Left forelimb (tissue), 1 donor: ENCODE results near the gene GALNT1.

ENCODE experiments used
- DNase-seq: peaks from one replicate; pipeline ENCODE4 v3.0.0-alpha.2; 2018; ENCODE audit warnings: low spot score

GALNT1 gene

DNA sequence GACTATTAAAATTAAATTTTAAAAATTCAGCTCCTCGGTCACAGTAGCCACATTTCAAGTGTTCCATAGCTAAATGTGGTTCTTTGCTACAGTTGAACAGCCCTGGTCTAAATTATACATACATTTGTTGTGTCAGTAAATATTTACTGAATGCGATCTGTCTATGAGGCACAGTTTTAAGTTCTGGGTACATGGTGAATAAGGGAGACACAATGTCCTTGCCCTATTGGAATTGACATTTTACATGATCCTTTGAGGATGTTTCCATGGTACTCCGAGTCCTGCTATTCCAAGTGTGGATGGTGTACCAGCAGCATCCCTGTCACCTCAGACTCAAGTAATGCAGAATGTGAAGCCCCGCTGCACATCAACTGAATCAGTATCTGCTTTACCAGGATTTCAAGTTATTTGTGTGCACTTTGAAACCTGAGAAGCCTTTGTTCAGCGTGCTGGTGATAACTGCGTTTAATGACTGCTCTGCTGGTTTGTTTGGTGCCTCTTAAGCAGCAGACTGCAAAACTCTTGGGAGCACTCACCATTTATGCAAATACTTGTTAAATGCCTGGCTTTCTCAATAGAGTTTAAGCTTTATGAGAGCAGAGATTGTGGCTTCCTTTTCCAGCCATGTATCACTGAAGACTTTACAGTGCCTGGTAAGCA, 1.5 kb downstream of the GALNT1 start:
- DNase-seq = no peak

DNA sequence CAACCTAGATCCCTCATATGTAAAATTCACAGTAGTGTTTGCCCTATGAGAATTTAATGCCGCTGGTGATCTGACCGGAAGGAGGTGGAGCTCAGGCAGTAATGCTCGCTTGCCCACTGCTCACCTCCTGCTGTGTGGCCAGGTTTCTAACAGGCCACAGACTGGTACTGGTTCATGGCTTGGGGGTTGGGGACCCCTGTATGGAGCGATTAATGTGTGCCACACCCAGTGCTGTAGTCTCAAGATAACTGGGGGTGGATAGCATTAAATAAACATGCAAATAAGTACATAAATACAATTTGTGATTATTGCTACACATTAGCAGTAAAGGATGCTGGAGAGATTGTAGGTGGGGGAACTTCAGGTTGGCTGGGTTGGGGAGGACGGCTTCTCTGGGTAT, 3.2 kb downstream of the GALNT1 start:
- DNase-seq = no peak

DNA sequence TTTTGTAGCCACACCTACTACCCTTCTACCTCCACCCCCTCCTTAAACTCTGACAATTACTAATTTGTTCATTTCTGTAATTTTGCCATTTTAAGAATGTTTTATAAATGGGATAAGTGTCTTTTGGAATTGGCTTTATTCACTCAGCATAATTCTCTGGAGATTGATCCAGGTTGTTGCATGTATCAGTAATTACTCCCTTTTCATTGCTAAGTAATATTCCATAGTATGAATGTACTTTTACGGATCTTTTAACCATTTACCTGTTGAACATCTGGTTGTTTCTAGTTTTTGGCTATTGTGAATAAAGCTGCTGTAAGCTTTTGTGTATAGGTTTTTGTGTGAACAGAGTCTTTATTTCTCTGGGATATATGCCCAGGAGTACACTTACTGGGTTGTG, 4.1 kb downstream of the GALNT1 start:
- no peak for DNase-seq

DNA sequence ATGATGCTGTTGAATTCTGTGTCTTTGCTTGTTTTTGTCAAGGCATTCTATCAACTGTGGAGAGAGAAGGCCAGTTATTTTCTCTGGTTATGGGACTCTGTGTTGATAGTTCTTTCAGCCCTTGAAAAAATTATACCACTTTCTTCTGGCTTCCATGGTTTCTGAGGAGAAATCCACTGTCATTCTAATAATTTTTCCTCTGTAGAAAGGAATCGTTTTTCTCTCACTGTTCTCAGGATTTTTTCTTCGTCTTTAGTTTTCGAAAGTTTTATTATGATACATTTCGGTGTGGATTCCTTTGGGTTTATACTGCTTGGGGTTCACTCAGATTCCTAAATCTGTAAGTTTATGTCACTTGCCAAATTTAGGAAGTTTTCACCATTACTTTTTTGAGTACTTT, 6.6 kb downstream of the GALNT1 start:
- DNase-seq = no peak

DNA sequence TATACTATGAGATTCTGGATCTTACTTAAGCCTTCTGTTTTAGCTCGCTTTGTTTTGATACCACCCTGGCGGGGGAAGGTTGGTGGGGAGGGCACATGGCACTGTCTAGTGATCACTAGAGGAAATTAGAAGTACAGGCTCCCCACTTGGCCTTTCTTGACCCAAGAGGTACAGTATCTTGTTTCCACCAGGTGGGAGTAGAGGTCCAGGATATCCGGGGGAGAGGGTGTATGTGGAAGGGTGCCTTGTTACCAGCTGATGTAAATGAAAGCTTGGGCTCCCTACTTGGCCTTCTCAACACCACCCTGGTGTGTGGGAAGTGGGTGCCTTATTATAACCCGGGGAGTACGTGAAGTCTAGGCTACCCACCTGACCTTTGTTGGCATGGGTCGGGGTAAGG, 7.5 kb downstream of the GALNT1 start:
- no peak for DNase-seq

DNA sequence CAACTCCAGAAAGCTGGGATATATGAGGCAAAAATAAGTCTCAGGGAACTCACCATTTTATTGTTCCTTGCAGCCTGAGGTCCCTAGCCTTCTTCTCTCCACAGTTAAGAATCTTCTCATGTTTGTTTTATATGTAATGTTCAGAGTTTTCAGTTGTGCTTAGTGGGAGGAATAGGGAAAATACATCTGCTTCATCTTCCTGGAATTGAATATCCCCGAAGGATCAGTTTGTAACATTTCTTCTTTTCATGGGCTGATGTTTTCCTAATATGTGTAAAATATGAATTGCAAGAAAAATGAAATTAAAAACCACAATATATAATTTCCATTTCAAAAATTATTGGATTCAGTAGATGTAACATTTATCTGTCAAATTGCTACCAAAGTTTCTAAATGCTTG, 8.0 kb downstream of the GALNT1 start:
- DNase-seq = no peak

DNA sequence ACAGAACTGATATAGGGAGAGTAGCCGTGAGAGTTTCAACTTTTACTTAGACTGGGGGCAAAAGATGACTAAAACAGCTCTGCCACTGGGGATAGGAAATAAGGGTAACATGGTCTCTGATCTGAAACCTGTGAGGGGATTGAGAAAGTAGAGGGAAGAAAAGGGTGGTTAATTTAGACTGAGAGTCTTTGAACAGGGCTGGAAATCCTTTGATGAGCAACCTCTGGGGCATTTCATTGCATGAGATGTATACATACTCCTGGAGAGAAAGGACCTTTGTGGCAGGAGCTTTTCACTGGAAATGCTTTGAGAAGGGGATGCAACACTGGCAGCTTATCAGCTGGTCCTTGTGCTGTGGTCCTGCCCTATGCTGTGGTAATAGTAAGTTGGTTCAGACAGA, 9.4 kb downstream of the GALNT1 start:
- no peak for DNase-seq

DNA sequence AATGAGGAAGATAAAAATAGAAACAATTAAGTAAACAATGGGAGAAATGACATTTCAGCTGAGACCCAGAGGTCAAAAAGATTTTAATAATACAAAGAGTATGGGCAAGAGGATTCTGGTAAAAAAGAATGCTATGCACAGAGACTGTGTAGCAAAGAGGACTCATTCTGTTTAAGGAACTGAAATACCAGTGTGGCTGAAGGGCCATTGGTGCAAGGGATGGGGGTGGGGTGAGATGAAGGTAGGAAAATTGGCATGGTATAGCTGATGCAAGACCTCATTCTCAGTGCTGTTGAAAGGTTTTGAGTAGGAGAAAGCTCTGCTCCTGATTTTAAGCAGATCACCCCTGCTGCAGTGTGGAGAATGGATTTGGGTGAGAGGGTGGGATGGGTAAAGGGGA, 10.8 kb downstream of the GALNT1 start:
- no peak for DNase-seq

DNA sequence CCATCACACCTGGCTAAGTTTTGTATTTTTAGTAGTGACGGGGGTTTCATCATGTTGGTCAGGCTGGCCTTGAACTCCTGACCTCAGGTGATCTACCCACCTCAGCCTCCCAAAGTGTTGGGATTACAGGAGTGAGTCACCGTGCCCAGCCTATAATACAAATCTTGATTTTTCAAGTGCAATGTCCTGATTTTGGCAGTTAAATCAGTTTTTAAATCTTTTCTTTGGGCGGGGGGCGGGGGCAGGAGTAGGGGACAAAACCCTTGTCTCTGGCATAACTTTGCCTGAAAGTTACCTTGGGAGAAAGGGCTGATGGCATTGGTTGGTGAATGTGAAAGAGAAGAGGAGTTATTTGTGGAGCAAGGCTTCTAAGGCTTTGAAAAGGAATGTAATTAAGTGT, 12.3 kb downstream of the GALNT1 start:
- DNase-seq = no peak

DNA sequence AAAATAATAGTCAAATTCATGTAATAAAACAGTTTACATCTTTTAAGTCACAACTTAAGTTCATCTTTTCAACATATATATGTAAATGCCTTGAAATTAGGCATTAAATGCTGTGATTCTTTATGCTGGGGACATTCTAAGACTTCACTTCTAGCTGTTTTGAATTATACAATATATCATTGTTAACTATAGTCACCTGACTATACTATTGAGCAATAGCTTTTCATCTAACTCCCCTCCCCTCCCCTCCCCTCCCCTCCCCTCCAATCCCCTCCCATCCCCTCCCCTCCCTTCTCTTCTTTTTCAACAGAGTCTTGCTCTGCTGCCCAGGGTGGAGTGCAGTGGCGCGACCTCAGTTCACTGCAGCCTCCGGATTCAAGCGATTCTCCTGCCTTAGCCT, 16.2 kb downstream of the GALNT1 start:
- DNase-seq = no peak

DNA sequence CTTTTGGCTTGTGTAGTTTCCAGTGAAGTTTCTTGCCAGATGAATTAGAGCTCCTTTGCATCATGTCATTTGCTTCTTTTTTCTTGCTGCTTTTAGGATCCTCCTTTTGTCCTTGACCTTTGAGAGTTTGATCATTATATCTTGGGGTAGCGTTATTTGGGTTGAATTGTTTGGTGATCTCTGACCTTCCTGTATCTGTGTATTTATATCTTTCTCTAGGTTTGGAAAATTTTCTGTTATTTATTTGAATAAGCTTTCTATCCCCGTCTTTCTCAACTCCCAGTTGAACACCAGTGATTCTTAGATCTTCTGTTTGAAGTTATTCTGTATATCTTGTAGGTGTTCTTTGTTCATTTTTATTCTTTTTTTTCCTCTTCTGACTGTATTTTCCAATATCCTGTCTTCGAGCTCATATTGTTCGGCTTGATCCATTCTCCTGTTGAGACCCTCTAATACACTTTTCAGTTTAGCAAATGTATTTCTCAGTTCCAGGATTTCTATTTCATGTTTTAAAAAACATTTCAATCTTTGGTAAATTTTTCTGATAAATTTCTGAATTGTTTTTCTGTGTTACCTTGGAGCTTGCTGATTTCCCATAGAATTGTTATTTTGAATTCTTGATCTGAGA, 20.8 kb downstream of the GALNT1 start:
- no peak for DNase-seq

DNA sequence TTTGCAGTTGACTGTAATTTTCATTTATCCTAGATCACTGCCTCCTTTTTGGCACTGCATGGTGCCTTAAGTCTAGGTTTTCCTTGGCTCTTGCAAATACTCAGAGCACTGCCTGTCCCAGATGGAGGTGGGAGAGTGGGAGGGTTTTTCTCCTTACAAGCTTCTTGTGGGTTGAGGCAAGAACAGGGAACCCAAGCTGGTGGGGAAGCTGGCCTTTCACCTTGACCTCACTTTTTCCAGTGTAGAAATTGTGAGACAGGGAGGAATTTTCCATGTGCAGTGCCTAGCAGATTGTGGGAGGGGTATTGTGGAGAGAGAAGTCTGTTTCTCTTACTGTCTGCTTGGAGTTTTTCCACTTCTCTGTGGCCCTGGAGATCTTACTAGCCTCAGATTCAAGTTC, 21.5 kb downstream of the GALNT1 start:
- no peak for DNase-seq

DNA sequence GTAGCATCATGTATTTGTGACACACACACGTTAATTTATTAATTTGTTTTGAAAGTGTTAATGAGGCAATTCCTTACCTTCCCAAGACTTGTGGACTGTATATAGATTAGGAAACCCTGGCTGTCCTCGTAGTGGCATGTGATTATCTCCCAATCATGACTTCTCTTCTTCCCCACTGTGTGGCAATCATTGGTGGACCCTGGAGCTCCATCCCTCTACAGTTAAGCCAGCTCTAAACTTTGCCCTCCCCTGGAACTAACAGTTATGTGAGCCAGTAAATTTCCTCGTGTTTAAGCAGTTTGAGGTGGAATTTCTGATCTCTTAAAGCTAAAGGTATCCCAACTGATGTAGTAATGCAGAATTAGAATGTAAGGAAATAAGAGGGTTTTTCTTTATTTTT, 22.0 kb downstream of the GALNT1 start:
- no peak for DNase-seq

DNA sequence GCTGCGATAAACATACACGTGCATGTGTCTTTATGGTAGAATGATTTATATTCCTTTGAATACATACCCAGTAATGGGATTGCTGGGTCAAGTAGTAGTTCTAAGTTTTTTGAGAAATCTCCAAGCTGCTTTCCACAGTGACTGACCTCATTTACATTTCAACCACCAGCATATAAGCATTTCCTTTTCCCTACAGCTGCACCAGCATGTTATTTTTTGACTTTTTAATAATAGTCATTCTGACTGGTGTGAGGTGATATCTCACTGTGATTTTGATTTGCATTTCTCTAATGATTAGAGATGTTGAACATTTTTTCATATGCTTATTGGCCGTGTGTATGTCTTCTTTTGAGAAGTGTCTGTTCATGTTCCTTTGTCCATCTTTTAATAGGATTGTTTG, 22.8 kb downstream of the GALNT1 start:
- DNase-seq = no peak

DNA sequence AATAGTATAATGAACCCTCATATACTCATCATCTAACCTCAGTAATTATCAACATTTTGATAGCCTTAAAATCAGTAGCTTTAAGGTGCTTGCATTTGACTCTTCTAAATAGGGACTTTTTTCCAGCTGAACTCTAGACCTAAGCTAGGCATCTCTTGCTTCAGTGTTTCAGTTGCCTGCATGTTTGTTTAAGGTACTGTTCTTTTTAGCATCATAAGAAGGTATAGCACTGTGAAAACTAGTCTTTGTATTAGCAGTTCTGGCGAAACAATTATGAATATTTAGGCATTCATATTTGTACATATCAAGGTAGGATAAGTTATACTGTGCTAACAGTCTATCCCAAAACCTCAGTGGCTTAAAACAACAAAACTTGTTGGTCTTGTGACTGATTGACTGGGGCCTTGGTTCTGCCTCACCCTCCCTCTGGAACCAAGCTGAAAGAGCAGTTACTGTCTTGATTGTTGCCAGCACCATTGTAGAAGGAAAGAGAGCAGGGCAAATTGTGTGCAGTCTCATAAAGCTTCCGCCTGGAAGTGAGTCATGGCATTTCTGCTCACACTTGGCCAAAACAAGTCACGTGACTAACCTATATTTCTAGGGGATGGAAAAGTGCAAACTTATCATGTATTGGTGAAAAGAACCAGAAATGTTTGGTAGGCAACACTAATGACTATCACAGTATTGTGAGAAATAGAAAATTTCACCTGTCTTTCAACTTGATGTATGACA, 24.3 kb downstream of the GALNT1 start:
- DNase-seq = no peak

DNA sequence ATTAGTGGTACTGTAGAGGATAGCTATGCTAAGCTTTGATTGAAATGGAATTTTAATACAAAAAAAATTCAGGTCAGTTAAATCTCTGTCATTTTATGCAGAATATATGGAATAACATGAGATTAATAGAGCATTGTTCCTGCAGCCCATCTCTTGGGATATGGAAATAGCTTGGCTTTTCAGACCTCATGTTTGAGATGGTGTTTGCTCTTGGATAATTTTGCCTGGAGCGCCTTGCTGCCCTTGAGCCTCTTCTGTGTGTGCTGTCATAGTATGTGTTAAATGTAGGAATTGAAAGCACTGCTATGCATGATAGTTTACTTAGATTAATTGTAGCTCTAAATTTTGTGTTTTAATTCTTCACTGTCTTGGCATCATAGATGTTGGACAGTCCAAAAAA, 27.7 kb downstream of the GALNT1 start:
- DNase-seq = no peak

DNA sequence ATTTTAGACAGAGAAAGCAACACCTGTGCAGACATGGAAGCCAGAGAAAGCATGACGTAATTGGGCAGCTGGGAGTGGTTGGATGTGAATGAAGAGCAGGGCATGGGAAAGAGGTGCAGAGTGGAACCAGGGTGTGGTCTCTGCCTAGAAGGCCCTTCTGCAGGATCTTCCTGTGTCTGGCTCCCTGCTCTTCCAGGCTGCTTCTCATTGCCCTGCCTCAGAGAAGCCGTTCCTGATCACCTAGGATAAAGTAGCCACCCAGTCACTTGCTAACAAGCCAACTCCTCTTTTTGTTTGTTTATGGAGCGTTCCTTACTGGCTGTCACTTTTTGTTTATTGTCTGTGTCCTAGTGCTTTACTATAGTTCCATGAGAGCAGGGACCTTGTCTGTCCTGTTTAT, 28.5 kb downstream of the GALNT1 start:
- no peak for DNase-seq

DNA sequence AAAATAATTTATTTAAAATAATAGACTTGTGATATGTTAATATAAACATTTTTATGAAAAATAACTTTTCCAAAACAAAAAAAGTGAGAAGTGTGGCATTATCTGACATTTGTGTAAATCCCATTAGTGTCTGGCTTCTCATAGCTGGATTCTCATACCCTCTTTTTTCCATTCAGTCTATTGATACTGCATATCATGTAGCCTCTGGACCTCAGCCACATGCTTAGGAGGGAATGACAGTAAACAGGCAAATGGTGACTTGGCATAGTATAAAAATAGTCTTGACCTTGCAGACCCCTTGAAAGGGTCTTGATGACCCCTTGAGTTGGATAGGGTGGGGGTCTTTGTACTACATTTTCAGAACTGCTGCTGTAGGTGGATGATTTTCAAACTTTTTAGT, 29.2 kb downstream of the GALNT1 start:
- no peak for DNase-seq

DNA sequence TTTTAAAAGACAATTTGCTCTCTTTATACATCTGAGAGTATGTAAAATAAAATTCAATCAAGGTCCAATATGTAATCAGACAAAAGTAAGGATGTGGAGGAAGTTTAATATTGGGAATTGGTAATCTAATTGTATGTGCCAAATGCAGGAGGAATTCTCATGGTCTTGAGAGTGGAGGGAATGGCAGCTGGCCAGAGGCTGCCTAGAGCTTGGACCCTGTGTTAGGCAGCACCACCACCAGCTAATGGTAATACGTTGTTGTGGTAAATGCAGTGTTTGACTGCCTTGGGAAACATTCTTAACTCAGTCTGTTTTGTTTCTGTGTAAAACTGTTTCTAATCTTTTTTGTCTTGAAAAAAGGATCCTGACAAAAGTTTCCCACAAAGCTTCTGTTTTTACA, 30.0 kb downstream of the GALNT1 start:
- no peak for DNase-seq

DNA sequence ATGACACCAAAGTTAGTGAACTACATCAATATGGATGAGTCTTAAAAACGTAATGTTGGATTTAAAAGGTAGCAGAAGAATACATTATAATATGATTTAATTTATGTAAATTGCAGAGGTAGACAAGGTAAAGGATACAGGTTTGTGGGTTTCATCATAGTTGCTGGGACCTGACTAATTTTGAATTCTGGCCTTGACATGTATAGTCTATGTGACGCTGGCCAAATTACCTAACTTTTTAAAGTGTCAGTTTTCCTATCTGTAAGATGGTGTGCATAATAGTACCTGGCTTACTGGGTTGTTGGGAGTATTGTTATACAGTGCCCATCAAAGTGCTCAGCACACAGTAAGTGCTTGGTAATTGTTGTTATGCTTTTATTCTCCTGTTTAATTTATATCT, 34.5 kb downstream of the GALNT1 start:
- DNase-seq = no peak

DNA sequence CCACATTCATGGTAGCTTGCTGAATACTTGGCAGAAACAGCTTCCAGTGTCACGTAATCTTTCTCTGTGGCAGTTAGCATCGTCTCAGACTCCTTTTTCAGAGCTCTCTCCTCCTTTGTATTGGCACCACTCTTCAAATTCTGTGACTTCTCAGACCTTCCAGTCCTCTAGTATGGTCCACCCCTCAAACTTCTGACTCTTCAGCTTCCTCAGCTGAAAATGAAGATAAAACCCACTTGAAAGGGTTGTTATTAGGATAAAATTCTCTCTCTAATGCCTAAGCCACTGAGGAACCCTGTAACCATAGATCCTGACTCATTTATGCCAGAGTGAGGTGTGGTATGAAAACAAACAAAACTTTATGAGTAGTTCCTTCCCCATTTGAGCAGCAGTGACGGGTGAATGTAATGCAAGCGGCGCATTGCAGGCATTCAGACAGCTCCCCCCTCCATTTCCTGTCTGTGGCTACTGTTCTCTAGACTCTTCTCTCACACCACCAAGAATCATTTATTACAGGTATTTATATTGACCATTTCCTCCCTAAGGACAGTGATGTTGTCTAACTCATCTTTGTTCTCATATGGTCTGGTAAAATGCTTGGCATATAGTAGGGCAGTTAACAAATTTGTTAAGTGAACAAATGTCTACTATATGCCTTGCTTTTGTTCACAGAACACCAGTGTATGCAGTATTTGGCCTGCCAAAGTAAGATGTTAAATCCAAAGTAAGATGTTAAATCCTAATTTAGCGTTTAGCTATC, 35.3 kb downstream of the GALNT1 start:
- DNase-seq = no peak

DNA sequence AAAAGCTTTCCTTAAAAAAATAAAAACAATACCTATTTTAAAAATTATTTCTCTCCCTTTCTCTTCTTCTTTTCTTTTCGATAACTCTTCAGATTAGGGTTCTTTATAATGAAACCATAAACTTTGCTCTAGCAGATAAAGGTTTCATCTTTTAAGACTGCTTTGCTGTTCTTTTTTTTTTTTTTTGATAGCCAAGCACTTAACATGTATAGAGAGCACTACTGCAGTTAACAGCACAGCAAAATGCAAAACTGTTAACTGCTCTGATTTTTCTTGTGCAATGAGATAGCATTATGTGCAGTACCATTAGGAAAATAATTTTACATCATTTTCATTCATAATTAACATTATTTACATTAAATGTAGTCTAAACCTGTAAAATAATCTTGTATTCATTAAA, 36.3 kb downstream of the GALNT1 start:
- no peak for DNase-seq

DNA sequence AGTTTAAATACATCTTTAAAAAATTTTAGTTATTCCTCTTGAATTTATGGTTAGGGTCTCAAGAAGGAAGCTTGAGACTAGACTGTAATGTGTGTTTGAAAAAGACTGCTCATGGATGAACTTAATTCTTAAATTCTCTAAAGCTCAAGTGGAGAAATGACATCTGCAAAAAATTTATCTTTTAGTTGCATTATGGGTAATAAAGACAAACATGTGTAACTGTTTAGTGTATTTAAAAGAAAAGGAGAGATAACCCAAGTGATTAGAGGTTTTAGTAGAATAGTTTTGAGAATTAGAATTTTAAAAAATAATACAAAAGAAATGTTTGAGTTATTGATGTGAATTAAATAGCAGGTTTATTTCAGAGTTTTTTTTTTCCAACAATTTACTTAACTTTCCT, 36.7 kb downstream of the GALNT1 start:
- no peak for DNase-seq
